AG09319 (cell line): ENCODE measurements around the gene OCIAD1.
"Not testable (repeated sequence)": the region's sequence is repeated elsewhere in the genome, so short reads cannot be mapped to it uniquely, and the experiment has no call there.

Experiments used
- DNase-seq: peaks from one replicate; pipeline ENCODE4 v3.0.0-alpha.2; 2010; ENCODE audit warnings: low read depth; ENCODE audit errors: extremely low read depth
- CTCF ChIP-seq: IDR thresholded peaks from 2 replicates; pipeline ENCODE4 v1.5.1; 2011; ENCODE audit warnings: low read depth, mild to moderate bottlenecking, inconsistent platforms, low read length, moderate library complexity

OCIAD1 gene

DNA sequence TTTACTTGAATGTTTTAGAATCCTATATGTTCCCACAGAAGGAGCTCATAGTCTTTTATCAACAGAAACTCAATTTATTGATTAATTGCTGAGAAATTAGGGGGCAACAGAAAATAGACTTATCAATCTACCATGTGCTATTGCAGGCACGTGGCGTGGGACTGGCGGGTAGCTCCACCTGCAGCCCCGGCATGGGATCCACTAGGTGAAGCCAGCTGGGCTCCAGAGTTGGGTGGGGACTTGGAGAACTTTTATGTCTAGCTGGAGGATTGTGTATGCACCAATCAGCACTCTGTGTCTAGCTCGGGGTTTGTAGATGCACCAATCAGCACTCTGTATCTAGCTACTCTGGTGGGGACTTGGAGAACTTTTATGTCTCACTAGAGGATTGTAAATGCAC, 3.3 kb upstream of the OCIAD1 start:
- DNase-seq = no peak
- TF ChIP-seq CTCF = no peak

- no peak for DNase-seq
- TF ChIP-seq CTCF = no peak
Observed at GRCh38 chr4:48831532-48832030, 693 bp downstream of the OCIAD1 start.

GRCh38 chr4:48832571-48832970, 1.7 kb downstream of the OCIAD1 start:
- TF ChIP-seq CTCF = no peak
- DNase-seq = no peak

GRCh38 chr4:48836658-48837057, 5.8 kb downstream of the OCIAD1 start:
- no peak for DNase-seq
- no peak for TF ChIP-seq CTCF

GRCh38 chr4:48841045-48841827, 10.3 kb downstream of the OCIAD1 start:
- TF ChIP-seq CTCF = no peak
- no peak for DNase-seq

DNA sequence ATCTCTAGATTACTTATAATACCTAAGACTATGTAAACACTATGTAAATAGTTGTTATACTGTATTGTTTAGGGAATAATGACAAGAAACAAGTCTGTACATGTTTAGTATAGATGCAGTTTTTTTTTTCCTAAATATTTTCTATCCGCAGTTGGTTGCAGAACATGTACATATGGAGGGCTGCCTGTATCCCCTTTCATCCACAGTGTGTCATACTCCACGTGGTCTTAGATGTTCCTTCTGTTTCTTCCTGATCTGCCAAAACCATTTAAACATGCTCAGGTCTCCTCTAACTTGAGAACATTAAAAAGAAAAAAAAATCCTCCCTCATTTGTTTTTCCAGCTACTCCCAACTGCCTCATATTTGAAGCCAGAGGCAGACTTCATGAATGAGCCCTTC, 14.0 kb downstream of the OCIAD1 start:
- TF ChIP-seq CTCF = no peak
- DNase-seq = no peak

- not testable (repeated sequence) for DNase-seq
Observed at GRCh38 chr4:48848799-48849198, 17.9 kb downstream of the OCIAD1 start.

DNA sequence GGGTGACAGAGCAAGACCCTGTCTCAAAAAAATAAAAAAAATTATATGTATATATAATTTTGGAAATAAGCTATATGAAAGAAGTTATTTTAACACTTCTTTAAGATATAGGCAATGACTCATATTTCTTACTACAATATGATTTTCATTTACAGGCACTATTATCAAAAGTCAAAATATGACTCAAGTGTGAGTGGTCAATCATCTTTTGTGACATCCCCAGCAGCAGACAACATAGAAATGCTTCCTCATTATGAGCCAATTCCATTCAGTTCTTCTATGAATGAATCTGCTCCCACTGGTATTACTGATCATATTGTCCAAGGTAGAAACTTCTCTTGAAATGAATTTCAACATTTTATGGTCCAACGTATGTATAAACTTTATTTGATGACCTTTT, 20.8 kb downstream of the OCIAD1 start:
- no peak for DNase-seq

More for the DNA sequence above, 20.8 kb downstream of the OCIAD1 start:
- no peak for TF ChIP-seq CTCF
